GM12892 (cell line): ENCODE measurements around the gene LMBR1L.
A peak's percentile ranks its signal among the peaks of the same experiment; 100 is the strongest.

ENCODE experiments used
- DNase-seq: peaks from one replicate; pipeline ENCODE4 v3.0.0; 2011; ENCODE audit not compliant: insufficient read length
- FAIRE-seq: peaks from 2 replicates; lab custom pipeline; 2011; peaks lifted over from hg19 to GRCh38; lab: Jason Lieb, UNC
- POLR2A ChIP-seq: IDR thresholded peaks from 2 replicates; pipeline ENCODE4 v1.6.1; 2011; ENCODE audit warnings: low read depth, low read length, control low read depth
- POLR2AphosphoS5 ChIP-seq: IDR thresholded peaks from 2 replicates; pipeline ENCODE4 v1.6.1; 2011; ENCODE audit warnings: low read depth, low read length, control low read depth
- TAF1 ChIP-seq: IDR thresholded peaks from 2 replicates; pipeline ENCODE4 v1.6.1; 2011; ENCODE audit warnings: low read depth, mild to moderate bottlenecking, control low read depth, low read length, borderline replicate concordance

LMBR1L gene

DNA sequence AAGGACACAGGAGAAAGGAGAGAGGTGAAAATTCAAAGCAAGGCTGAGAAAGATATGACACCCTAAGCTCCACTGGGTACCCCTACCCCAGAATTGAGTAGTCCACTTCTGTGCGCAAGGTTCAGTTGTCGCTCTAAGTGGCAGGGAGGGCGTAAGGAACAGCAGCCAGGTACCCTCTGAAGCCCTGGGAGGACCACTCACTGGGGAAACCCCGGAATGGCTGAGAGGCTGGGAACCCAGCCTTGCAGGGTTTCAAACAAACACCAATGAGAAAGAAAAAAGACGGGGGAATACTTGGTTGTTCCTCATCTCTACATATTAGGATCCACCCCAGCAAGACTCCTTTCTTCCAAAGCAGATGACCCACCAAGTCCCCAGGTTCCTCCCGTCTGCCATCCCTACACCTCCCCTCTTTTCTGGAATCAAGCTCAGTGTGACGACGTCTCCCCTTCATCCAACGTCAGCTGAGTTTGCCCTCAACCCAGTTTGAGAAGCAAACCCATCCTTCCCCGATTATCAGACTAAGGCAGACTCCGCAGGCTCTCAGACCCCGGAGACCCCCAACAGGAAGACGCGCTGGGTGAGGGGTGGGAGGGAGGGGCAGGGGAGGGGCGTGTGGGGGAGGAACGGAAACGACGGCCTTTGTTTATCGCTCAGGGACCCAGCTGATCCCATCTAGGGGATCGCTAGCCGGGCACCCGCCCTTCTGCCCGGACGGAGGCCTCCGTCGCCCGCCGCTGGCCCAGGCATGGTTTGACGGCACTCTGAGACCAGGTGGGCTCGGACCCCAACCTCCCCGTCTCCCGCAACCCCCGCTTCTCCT is 795 bp downstream of the LMBR1L start:
- no peak for DNase-seq
- no peak for FAIRE-seq
- no peak for TF ChIP-seq POLR2A
- TF ChIP-seq POLR2AphosphoS5 = no peak
- no peak for TF ChIP-seq TAF1

DNA sequence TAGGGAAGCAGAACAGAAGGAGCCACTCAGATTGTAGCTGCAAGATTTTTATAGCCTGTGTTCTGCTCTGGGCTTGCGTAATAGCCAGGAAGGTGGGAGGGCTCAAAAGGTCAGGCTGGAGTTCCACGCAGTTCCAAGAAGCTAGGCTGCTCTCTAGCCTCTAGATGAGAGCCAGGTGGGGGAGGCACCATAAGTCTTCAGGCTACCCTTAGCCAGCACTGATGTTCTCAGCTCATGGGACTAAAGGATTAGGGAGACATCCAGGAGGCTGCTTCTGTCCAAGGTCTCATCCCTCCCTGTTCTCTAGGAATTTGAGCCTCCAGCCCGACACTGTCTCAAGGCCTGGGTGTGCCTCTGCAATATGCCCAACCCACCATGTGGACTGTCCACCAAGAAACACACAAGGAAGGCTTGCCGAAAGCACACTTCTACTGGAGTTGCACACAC is 1.7 kb downstream of the LMBR1L start:
- no peak for FAIRE-seq
- TF ChIP-seq POLR2A (no peak), TAF1 (no peak), POLR2AphosphoS5 (no peak)
- no peak for DNase-seq

DNA sequence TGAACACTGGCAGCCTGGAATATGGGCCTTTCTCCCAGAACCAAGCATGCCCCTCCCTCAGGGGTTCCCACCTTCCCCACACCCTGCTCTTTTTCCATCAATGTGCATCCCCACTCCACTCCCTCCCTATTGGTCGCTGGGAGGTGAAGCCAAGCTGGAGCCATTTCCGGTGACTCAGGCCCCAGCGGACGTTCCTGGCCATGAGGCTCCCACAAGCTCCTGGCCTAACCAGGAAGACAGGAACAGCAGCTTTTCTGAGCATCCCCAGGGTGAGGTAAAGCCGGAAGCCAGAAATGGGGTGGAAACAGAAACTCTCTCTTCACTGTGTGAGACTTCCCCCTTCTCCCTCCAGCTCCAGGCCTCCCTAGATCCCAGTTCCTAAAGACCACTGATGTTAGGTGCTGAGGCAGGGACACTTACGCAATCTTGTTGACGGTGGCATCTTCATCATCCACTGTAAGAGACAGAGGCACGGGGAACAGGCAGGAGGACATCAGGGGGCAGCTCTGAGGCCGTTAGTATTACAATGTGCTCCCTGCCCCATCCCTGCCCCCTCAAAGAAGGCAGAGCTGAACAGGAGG is 5.1 kb downstream of the LMBR1L start:
- TF ChIP-seq TAF1 (no peak), POLR2A (no peak), POLR2AphosphoS5 (no peak)
- FAIRE-seq = no peak
- no peak for DNase-seq

DNA sequence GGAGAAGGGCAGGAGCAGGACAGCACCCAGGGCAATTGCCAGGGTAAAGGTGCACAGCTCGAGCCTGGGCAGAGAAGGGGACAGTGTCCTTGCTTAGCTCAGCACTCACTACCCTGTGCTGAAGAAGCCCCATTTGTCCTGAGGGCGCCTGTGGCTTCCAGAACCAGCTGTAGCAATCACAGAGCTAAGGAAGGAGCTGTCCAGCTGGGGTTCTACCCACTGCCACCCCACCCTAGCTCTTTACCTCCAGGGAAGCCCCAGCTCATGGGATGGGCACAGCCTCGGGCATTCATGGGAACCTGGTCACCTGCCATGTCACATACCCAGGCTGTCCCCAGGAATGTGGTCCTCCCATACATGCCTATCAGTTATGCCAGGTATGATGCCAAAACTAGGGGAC is 5.8 kb downstream of the LMBR1L start:
- no peak for TF ChIP-seq POLR2A
- no peak for TF ChIP-seq TAF1
- no peak for TF ChIP-seq POLR2AphosphoS5
- FAIRE-seq (no peak), DNase-seq (no peak)

DNA sequence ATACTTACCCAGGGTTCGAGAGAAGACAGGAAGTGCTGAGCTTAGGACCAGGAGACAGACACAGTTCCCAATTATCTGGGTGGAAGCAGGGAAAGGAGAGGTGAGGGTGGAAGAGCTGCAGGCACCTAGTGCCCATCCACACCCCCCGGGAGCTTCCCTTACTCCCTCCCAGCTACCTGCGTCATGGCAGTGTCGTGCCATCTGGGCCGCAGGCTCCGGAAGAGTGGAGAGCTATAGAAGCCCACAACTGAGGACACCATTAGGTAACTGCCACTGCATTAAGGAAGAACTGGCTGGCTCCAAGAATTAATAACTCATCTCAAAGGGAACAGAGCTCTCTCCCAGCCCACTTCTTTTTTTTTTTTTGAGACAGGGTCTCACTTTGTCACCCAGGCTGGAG is 10.3 kb downstream of the LMBR1L start:
- FAIRE-seq = no peak
- no peak for DNase-seq
- TF ChIP-seq TAF1 (no peak), POLR2A (no peak), POLR2AphosphoS5 (no peak)

DNA sequence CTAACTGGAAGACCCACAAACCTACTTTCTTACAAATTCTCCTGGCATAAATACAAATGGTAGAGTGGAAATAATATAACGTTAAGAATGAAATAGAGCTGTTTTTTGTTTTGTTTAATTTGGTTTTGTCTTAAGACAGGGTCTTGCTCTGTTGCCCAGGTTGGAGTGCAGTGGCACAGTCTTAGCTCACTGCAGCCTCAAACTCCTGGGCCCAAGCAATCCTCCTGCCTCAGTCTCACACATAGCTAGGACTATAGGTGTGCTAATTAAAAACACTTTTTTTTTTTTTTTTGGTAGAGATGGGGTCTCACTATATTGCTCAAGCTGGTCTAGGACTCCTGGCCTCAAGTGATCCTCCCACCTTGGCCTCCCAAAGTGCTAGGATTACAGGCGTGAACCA is 11.9 kb downstream of the LMBR1L start:
- no peak for TF ChIP-seq POLR2AphosphoS5
- no peak for TF ChIP-seq TAF1
- no peak for TF ChIP-seq POLR2A
- DNase-seq = no peak
- FAIRE-seq = no peak

DNA sequence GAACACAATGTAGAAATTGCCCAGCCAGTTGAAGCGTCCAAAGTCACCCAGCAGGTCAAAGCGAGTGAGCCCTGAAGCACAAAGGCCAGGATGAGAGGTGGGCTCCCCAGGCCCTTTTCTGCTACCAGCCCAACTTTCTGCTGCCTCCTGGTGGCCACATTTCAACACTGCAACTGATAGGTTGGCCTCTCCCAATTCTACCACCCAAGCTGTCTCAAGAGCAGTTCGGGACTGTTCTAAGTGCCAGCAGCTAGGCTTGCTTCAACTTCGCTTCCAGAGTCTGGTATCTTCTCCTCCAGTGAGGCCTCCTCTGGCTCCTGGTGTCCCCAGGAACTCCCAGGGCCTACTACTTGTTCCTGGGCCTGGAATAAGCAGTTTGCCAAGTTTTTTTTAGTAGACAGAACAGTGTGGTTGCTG is 12.6 kb downstream of the LMBR1L start:
- TF ChIP-seq POLR2A (no peak), POLR2AphosphoS5 (no peak), TAF1 (no peak)
- DNase-seq = no peak
- FAIRE-seq = peak; percentile 86

DNA sequence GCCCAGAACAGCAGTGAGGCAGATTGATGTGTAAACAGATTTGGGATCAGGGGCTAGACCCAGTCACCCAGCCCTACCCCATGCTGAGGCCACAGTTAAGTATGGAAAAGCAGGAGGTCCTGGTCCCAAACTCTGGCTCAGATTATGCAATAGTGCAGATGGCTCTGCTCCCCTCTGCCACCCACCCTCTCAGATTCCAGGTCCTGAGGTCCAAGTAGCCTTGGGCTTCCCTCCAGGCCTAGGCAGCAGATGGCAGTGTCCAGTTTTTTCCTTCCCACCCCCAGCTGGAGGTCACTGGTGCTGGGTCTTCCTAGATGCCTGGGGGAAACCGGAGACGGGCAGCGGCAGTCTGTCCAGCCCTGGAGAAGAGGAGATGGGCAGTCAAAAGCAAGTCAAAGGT is 13.3 kb downstream of the LMBR1L start:
- DNase-seq = no peak
- FAIRE-seq = no peak
- TF ChIP-seq TAF1 (no peak), POLR2A (no peak)

DNA sequence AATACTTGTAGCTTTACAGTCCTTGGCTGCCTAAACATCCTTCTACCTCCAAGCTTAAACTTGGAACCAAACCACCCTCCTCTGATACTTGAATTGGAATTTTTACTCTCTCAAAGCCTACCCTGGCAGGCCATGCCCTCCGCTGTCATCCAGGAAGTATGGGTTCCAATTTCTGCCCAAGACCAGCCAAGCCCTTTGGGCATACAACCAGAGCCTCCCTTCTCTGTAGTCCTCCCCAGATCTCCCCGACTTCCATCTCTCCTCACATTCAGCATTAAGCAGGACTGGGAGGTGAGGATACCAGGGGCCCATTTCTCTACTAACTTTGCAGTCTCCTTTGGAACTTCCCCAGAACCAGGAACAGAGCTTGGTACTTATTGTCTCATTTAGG is 15.7 kb downstream of the LMBR1L start:
- no peak for TF ChIP-seq POLR2AphosphoS5
- TF ChIP-seq POLR2A = no peak
- no peak for TF ChIP-seq TAF1
- FAIRE-seq (no peak), DNase-seq (no peak)

DNA sequence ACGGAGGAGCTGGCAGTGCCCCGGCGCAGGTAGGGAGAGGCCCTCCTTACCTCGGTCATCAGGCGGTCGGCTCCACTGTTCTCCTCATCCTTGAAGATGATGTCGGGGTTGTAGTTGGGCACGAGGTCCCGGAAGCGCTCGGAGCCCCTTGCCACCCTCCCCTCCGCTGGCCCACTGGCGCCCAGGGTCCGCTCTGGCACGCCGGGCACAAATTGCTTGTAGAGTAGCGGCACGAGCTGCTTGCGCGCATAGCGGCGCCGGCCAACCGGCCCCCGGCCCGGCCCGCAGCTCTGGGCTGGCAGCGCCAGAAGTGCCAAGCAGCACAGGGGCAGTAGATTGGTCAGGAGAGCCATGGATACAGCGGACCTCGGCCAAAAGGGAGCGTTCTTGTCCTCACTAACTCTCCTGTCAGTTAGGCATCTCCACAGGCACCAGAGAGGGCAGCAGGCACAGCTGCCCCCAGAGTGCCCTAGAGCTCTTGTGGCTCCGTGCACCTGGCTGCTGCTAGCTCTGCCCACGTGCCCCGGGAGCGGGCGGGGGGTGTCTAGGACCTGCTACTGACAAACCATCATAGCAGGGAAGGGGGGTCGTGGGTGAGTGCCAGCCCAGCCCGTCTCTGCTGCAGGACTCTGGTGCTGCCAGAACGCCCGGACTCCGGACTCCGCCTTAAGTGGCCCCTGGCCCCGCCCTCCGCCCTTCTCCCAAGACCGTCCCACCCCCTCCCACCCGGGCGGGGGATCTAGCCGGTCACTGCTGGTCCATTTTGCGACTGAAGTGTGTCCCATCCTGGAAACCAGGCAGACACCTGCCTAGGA is 16.3 kb downstream of the LMBR1L start, which contains the start of gene DHH:
DHH (minus strand) TSS at position 642 of the 815 bp plus-strand sequence; CDS start at position 353, 289 bp downstream.
- no peak for TF ChIP-seq POLR2AphosphoS5
- TF ChIP-seq POLR2A = no peak
- no peak for TF ChIP-seq TAF1
- DNase-seq (no peak), FAIRE-seq (no peak)

DNA sequence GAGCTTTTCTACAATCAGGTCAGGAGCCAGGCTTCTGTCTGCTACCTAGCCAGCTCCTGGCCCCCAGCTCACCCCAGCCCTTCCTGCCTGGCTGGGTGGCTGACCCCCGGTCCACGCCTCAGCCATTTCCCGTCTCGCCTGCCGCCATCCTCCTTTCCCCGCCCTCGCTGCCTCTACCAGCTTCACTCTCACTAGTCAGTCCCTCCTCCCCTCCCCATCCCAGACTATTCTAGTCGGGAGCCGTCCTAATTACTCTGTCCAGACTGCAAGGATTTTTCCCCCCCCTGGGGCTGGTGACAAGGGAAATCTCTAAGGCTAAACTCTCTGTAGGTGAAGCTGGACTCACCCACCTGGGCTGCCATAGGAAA is 16.9 kb downstream of the LMBR1L start:
- TF ChIP-seq TAF1 (no peak), POLR2AphosphoS5 (no peak), POLR2A (no peak)
- no peak for DNase-seq
- no peak for FAIRE-seq
